SIG-M5 treated with dmso at 0.1 percent for 504 hours (cell line): ENCODE measurements around the gene XBP1.
"Not testable (repeated sequence)": the region's sequence is repeated elsewhere in the genome, so short reads cannot be mapped to it uniquely, and the experiment has no call there.

ENCODE experiments used
- DNase-seq: peaks from one replicate; lab custom pipeline; 2025; ENCODE audit not compliant: unreplicated experiment; lab: John Stamatoyannopoulos, UW

XBP1 gene

DNA sequence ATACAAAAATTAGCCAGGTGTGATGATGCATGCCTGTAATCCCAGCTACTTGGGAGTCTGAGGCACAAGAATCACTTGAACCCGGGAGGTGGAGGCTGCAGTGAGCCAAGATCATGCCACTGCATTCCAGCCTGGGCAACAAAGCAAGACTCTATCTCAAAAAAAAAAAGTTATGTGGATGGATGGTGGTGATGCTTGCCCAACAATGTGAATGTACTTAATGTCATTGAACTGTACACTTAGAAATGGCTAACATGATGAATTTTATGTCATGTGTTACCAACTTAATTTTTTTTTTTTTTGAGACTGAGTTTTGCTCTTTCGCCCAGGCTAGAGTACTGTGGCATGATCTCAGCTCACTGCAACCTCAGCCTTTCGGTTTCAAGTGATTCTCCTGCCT is 45.9 kb downstream of the XBP1 start:
- DNase-seq, result not testable (repeated sequence)

DNA sequence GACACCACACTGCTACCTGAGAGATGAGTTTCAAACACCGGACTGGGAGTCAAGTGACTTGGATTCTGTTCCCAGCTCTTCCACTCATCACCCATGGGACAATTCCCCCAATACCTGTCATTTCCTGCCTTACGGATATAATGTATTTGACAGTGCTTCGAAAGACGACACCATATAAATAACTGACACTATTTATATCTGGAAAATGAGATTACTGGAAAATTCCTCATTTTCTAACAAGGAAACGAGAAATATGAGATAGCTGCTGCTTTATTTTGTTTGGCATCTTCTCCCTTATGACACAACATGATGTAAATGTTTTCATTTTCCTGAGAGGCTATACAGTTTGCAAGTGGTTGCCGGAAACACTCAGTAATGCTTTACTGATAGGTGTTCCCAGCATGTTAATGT is 49.9 kb downstream of the XBP1 start:
- DNase-seq, result no peak
